Adrenal gland (tissue), 5 donors: ENCODE measurements around the gene PTP4A1.

Experiments
- POLR2A ChIP-seq, 2 donors: fragments of 450-650 bp; IDR thresholded peaks; one replicate each; pipeline ENCODE4 v1.6.1; 2017; ENCODE audit warnings: antibody characterized with exemption in 2 of 2, mild to moderate bottlenecking in 2 of 2, moderate library complexity in 1 of 2
- TF ChIP-seq, protein P1 (sequence below), 6 experiments: fragments of 450-650 bp in 4 of 6; fragments of 200-600 bp in 2 of 6; sonication (generic) in 1 of 6; IDR thresholded peaks; 1 replicate in 5 of 6; 2 replicates in 1 of 6; pipeline versions ENCODE4 v1.5.1 to v1.8.0; 2016 to 2021; ENCODE audit warnings: antibody characterized with exemption in 6 of 6, mild to moderate bottlenecking in 2 of 6, moderate library complexity in 1 of 6
- donor health status: DM: no; HTN: no; CAD: no.

DNA sequence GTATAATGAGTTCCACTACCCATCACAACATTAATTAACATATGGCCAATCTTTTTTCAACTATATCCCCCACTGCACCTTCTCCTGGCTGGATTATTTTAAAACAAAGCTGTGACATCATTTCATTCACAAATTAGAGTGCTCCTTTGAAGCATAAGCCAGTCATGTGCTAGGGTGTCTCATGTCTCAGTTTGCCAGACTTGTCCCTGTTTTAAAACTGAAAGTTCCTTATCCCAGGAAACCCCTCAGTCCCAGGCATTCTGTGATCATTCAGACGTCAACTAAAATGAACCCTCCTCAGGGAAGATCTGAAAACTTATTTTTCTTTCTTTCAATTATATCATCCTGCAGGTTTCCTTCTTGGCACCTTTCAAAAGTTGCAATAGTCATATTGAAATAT is 29.3 kb upstream of the PTP4A1 start:
- no peak for TF ChIP-seq POLR2A (IDR thresholded peaks at IDR 0.05)
- TF ChIP-seq, protein P1, sequence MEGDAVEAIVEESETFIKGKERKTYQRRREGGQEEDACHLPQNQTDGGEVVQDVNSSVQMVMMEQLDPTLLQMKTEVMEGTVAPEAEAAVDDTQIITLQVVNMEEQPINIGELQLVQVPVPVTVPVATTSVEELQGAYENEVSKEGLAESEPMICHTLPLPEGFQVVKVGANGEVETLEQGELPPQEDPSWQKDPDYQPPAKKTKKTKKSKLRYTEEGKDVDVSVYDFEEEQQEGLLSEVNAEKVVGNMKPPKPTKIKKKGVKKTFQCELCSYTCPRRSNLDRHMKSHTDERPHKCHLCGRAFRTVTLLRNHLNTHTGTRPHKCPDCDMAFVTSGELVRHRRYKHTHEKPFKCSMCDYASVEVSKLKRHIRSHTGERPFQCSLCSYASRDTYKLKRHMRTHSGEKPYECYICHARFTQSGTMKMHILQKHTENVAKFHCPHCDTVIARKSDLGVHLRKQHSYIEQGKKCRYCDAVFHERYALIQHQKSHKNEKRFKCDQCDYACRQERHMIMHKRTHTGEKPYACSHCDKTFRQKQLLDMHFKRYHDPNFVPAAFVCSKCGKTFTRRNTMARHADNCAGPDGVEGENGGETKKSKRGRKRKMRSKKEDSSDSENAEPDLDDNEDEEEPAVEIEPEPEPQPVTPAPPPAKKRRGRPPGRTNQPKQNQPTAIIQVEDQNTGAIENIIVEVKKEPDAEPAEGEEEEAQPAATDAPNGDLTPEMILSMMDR (IDR thresholded peaks at IDR 0.05) = no peak
